Measurements from ENCODE around the gene MCRS1. TPM values are rescaled to one million over a fixed set of nuclear protein-coding genes. Genes with fewer than 3 reads are reported as not detected.
"Not testable (repeated sequence)": the region's sequence is repeated elsewhere in the genome, so short reads cannot be mapped to it uniquely, and the experiment has no call there.

MCRS1 gene
- total RNA-seq, 1 donor from 2014 or later, result 77.1 TPM

GRCh38 chr12:49539406-49540228, 28.3 kb downstream of the MCRS1 start:
- Mint-ChIP-seq H3K4me3 (peak overlapping the region; percentile 22), H3K27me3 (ENCODE audit: insufficient read depth) (peaks cover 50% of the 10 kb centered on the region), H3K36me3 (ENCODE audit: low read depth) (no peaks in the 10 kb centered on the region), H3K27ac (no peak overlapping the region), H3K4me1 (ENCODE audit: low read depth) (no peaks in the 10 kb centered on the region), H3K9me3 (no peaks in the 10 kb centered on the region)
- intact Hi-C loops (cut with micrococcal nuclease), result loop anchor here (5.0 kb wide), 1 partner anchor 83 kb away; the partner anchor contains the start of gene PRPF40B
- no peak for DNase-seq (ENCODE audit: low spot score)

GRCh38 chr12:49538510-49539403, 29.2 kb downstream of the MCRS1 start, which contains the start of gene KCNH3:
Gene KCNH3, plus strand, starts transcription at chr12:49539030. Its CDS starts 387 bp downstream, at chr12:49539417.
- intact Hi-C loops (cut with micrococcal nuclease), result loop anchor here (1.0 to 5.0 kb wide), 3 partner anchors 30 to 180 kb away; partner anchors contain the start of genes MCRS1 and PRPF40B
- peak within 1 kb of the TSS; percentile 70 for H3K4me3 Mint-ChIP-seq
- H3K4me1 Mint-ChIP-seq (ENCODE audit: low read depth), result no peaks in the 10 kb centered on the region
- H3K27ac Mint-ChIP-seq, result no peak within 1 kb of the TSS
- no peaks in the 10 kb centered on the region for H3K36me3 Mint-ChIP-seq (ENCODE audit: low read depth)
- H3K27me3 Mint-ChIP-seq (ENCODE audit: insufficient read depth), result peaks cover 49% of the 10 kb centered on the region
- peak; percentile 80 for DNase-seq (ENCODE audit: low spot score)
- H3K9me3 Mint-ChIP-seq, result no peaks in the 10 kb centered on the region

GRCh38 chr12:49537752-49538509, 30.0 kb downstream of the MCRS1 start:
- peak overlapping the region; percentile 81 for H3K4me3 Mint-ChIP-seq
- DNase-seq (ENCODE audit: low spot score), result no peak
- H3K4me1 Mint-ChIP-seq (ENCODE audit: low read depth), result no peaks in the 10 kb centered on the region
- intact Hi-C loops (cut with micrococcal nuclease), result loop anchor here (1.0 to 5.0 kb wide), 3 partner anchors 30 to 180 kb away; partner anchors contain the start of genes MCRS1 and PRPF40B
- H3K36me3 Mint-ChIP-seq (ENCODE audit: low read depth), result no peaks in the 10 kb centered on the region
- H3K27me3 Mint-ChIP-seq (ENCODE audit: insufficient read depth), result peaks cover 46% of the 10 kb centered on the region
- H3K9me3 Mint-ChIP-seq, result no peaks in the 10 kb centered on the region
- no peak overlapping the region for H3K27ac Mint-ChIP-seq

GRCh38 chr12:49537231-49537751, 30.7 kb downstream of the MCRS1 start:
- Mint-ChIP-seq H3K27ac (no peak overlapping the region), H3K4me1 (ENCODE audit: low read depth) (no peaks in the 10 kb centered on the region), H3K27me3 (ENCODE audit: insufficient read depth) (peaks cover 45% of the 10 kb centered on the region), H3K9me3 (no peaks in the 10 kb centered on the region), H3K36me3 (ENCODE audit: low read depth) (no peaks in the 10 kb centered on the region), H3K4me3 (peak overlapping the region; percentile 81)
- no peak for DNase-seq (ENCODE audit: low spot score)
- intact Hi-C loops (cut with micrococcal nuclease), result loop anchor here (5.0 kb wide), 1 partner anchor 85 kb away; the partner anchor contains the start of gene PRPF40B

- intact Hi-C loops (cut with micrococcal nuclease), result loop anchor here (5.0 kb wide), 1 partner anchor 86 kb away; the partner anchor contains the start of gene PRPF40B
- peak overlapping the region; percentile 39 for H3K4me3 Mint-ChIP-seq
Measured at GRCh38 chr12:49536526-49537071, 31.3 kb downstream of the MCRS1 start.

GRCh38 chr12:49535921-49536525, 31.9 kb downstream of the MCRS1 start:
- intact Hi-C loops (cut with micrococcal nuclease), result loop anchor here (5.0 kb wide), 1 partner anchor 86 kb away; the partner anchor contains the start of gene PRPF40B
- no peaks in the 10 kb centered on the region for H3K9me3 Mint-ChIP-seq
- H3K27me3 Mint-ChIP-seq (ENCODE audit: insufficient read depth), result peaks cover 42% of the 10 kb centered on the region
- no peaks in the 10 kb centered on the region for H3K4me1 Mint-ChIP-seq (ENCODE audit: low read depth)
- DNase-seq (ENCODE audit: low spot score), result no peak
- H3K4me3 Mint-ChIP-seq, result peak overlapping the region; percentile 8
- no peaks in the 10 kb centered on the region for H3K36me3 Mint-ChIP-seq (ENCODE audit: low read depth)
- no peak overlapping the region for H3K27ac Mint-ChIP-seq

More at GRCh38 chr12:49536526-49537071, 31.3 kb downstream of the MCRS1 start:
- Mint-ChIP-seq H3K36me3 (ENCODE audit: low read depth) (no peaks in the 10 kb centered on the region), H3K4me1 (ENCODE audit: low read depth) (no peaks in the 10 kb centered on the region), H3K27ac (no peak overlapping the region), H3K9me3 (no peaks in the 10 kb centered on the region), H3K27me3 (ENCODE audit: insufficient read depth) (peaks cover 42% of the 10 kb centered on the region)
- no peak for DNase-seq (ENCODE audit: low spot score)

- Mint-ChIP-seq H3K27me3 (ENCODE audit: insufficient read depth) (peaks cover 32% of the 10 kb centered on the region), H3K9me3 (no peaks in the 10 kb centered on the region), H3K36me3 (ENCODE audit: low read depth) (no peaks in the 10 kb centered on the region), H3K27ac (no peak overlapping the region), H3K4me3 (no peak overlapping the region), H3K4me1 (ENCODE audit: low read depth) (no peaks in the 10 kb centered on the region)
- DNase-seq (ENCODE audit: low spot score), result no peak
- intact Hi-C loops (cut with micrococcal nuclease), result loop anchor here (5.0 kb wide), 1 partner anchor 87 kb away; the partner anchor contains the start of gene PRPF40B
Measured at GRCh38 chr12:49534731-49535278, 33.1 kb downstream of the MCRS1 start.

- DNase-seq (ENCODE audit: low spot score); H3K4me1 Mint-ChIP-seq (ENCODE audit: low read depth); H3K36me3 Mint-ChIP-seq (ENCODE audit: low read depth); H3K4me3 Mint-ChIP-seq; H3K27ac Mint-ChIP-seq; intact Hi-C loops (cut with micrococcal nuclease); H3K9me3 Mint-ChIP-seq: not testable (repeated sequence)
- peaks cover 27% of the 10 kb centered on the region for H3K27me3 Mint-ChIP-seq (ENCODE audit: insufficient read depth)
Measured at GRCh38 chr12:49534122-49534521, 33.8 kb downstream of the MCRS1 start.

- no peak overlapping the region for H3K4me3 Mint-ChIP-seq
- H3K4me1 Mint-ChIP-seq (ENCODE audit: low read depth), result no peaks in the 10 kb centered on the region
- DNase-seq (ENCODE audit: low spot score), result no peak
- intact Hi-C loops (cut with micrococcal nuclease), result no loop called here
- H3K27ac Mint-ChIP-seq, result no peak overlapping the region
- no peaks in the 10 kb centered on the region for H3K36me3 Mint-ChIP-seq (ENCODE audit: low read depth)
- no peaks in the 10 kb centered on the region for H3K9me3 Mint-ChIP-seq
- peaks cover 27% of the 10 kb centered on the region for H3K27me3 Mint-ChIP-seq (ENCODE audit: insufficient read depth)
Measured at GRCh38 chr12:49533331-49533730, 34.6 kb downstream of the MCRS1 start.

GRCh38 chr12:49531745-49532144, 36.2 kb downstream of the MCRS1 start:
- H3K27me3 Mint-ChIP-seq (ENCODE audit: insufficient read depth), result peaks cover 13% of the 10 kb centered on the region
- H3K9me3 Mint-ChIP-seq, result no peaks in the 10 kb centered on the region
- no peaks in the 10 kb centered on the region for H3K4me1 Mint-ChIP-seq (ENCODE audit: low read depth)
- no peak for DNase-seq (ENCODE audit: low spot score)
- no peak overlapping the region for H3K4me3 Mint-ChIP-seq
- H3K27ac Mint-ChIP-seq, result no peak overlapping the region
- H3K36me3 Mint-ChIP-seq (ENCODE audit: low read depth), result no peaks in the 10 kb centered on the region
- intact Hi-C loops (cut with micrococcal nuclease), result no loop called here

GRCh38 chr12:49529414-49529813, 38.5 kb downstream of the MCRS1 start:
- no peaks in the 10 kb centered on the region for H3K4me1 Mint-ChIP-seq (ENCODE audit: low read depth)
- no peak overlapping the region for H3K4me3 Mint-ChIP-seq
- no peaks in the 10 kb centered on the region for H3K27me3 Mint-ChIP-seq (ENCODE audit: insufficient read depth)
- peaks cover 11% of the 10 kb centered on the region for H3K36me3 Mint-ChIP-seq (ENCODE audit: low read depth)
- no peak overlapping the region for H3K27ac Mint-ChIP-seq
- H3K9me3 Mint-ChIP-seq, result no peaks in the 10 kb centered on the region
- intact Hi-C loops (cut with micrococcal nuclease), result no loop called here
- no peak for DNase-seq (ENCODE audit: low spot score)

All from activated T-helper 1 cell treated with anti-CD3 and anti-CD28 coated beads, Interleukin-12 subunit alpha, Interleukin-12 subunit beta, Interleukin-2, Interleukin-4 antibody, amounts not matched to agents 30 ng/mL and 10 ng/mL and 1 ng/mL, durations not matched to agents 14 hours and 24 hours and 36 hours (primary cell).